ENCODE results near the gene BCKDHA.

DNA sequence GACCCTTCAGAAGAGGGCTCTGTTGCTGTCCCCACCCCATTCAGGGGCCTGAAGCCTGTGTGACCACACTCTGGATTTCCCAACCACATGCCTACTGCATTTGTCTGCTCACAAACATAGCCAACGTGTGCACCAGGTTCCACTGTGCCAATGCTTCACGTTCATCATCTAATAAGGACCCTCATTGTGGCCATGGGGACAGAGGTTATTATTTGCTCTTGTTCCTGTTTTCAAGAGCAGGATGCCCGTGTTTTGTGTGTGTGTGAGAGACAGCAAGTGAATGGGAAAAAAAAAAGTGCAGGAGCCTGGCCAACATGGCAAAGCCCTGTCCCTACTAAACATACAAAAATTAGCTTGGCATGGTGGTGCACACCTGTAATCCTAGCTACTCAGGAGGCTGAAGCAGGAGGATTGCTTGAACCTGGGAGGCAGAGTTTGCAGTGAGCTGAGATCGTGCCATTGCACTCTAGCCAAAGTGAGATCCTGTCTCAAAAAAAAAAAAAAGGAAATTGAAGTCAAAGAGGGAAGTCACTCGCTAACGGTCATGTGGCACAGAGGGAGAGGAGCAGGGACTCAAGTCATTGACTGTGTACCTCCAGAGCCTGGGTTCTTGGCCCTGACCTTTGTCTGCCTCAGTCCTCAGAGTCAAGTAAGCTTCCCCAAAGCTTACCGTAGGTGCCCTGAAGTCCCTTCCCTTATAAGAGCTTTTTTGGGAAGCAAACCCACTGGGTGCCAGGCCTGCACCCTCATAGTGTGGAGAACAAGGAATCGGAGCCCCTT lies 22.7 kb downstream of the BCKDHA start:
- TF ChIP-seq, protein P1, sequence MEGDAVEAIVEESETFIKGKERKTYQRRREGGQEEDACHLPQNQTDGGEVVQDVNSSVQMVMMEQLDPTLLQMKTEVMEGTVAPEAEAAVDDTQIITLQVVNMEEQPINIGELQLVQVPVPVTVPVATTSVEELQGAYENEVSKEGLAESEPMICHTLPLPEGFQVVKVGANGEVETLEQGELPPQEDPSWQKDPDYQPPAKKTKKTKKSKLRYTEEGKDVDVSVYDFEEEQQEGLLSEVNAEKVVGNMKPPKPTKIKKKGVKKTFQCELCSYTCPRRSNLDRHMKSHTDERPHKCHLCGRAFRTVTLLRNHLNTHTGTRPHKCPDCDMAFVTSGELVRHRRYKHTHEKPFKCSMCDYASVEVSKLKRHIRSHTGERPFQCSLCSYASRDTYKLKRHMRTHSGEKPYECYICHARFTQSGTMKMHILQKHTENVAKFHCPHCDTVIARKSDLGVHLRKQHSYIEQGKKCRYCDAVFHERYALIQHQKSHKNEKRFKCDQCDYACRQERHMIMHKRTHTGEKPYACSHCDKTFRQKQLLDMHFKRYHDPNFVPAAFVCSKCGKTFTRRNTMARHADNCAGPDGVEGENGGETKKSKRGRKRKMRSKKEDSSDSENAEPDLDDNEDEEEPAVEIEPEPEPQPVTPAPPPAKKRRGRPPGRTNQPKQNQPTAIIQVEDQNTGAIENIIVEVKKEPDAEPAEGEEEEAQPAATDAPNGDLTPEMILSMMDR (IDR thresholded peaks at IDR 0.05), result no peak
- TF ChIP-seq EZH2 (IDR thresholded peaks at IDR 0.05) (no peak), EZH2phosphoT487 (IDR thresholded peaks at IDR 0.05) (no peak)

Data from neural progenitor cell (in vitro differentiated cells).